Tibial nerve (tissue), 4 donors: ENCODE results near the gene EEF1B2. TPM values are rescaled to one million over a fixed set of nuclear protein-coding genes. Genes with fewer than 3 reads are reported as not detected.

Experiments
- DNase-seq, 2 donors: peaks; one replicate each; pipeline ENCODE4 v3.0.0-alpha.2; 2019; ENCODE audit warnings: low spot score in 2 of 2
- H3K27ac ChIP-seq, 4 donors: fragments of 200-600 bp; sonication (generic) in 3 of 4; one replicate each; pipeline ENCODE4 v1.5.1; 2017 to 2019; ENCODE audit warnings: mild to moderate bottlenecking in 1 of 4
- H3K27me3 ChIP-seq, 2 donors: fragments of 200-600 bp; sonication (generic) in 1 of 2; one replicate each; pipeline versions ENCODE4 v1.5.1 to v1.6.0; 2017 to 2019
- H3K36me3 ChIP-seq, 3 donors: fragments of 200-600 bp; sonication (generic); one replicate each; pipeline ENCODE4 v1.5.1; 2018 to 2019
- H3K4me1 ChIP-seq, 4 donors: fragments of 200-600 bp; sonication (generic) in 3 of 4; one replicate each; pipeline ENCODE4 v1.5.1; 2017 to 2019
- H3K4me3 ChIP-seq, 4 donors: fragments of 200-600 bp; sonication (generic) in 3 of 4; one replicate each; pipeline ENCODE4 v1.5.1; 2017 to 2019; ENCODE audit warnings: mild to moderate bottlenecking in 1 of 4, moderate library complexity in 1 of 4
- H3K9me3 ChIP-seq, 4 donors: fragments of 200-600 bp; sonication (generic) in 3 of 4; one replicate each; pipeline ENCODE4 v1.5.1; 2017 to 2019
- EP300 ChIP-seq, 2 donors: sonication (generic); formaldehyde crosslinking; IDR thresholded peaks; one replicate each; pipeline ENCODE4 v1.6.1; 2017; ENCODE audit warnings: antibody characterized with exemption in 2 of 2, mild to moderate bottlenecking in 1 of 2
- POLR2A ChIP-seq, 2 donors: fragments of 450-650 bp; IDR thresholded peaks; one replicate each; pipeline ENCODE4 v1.6.1; 2017; ENCODE audit warnings: antibody characterized with exemption in 2 of 2, mild to moderate bottlenecking in 2 of 2, moderate library complexity in 2 of 2
- WGBS, 2 donors: methylation state at CpG; one replicate each; pipeline ENCODE4 v1.1.5; 2018; 5-methylcytosine and 5-hydroxymethylcytosine counted together
- total RNA-seq, 4 donors: library from RNA; depleted of rRNA; stranded (reverse); fragments of >200 nt; gene quantifications; one replicate each; pipeline ENCODE4 v1.1.0, GENCODE V29; 2016
- TF ChIP-seq, protein P1 (sequence below), 5 experiments: fragments of 200-600 bp in 3 of 5; fragments of 450-650 bp in 2 of 5; sonication (generic) in 3 of 5; IDR thresholded peaks; one replicate each; pipeline ENCODE4 v1.5.1; 2016 to 2019; ENCODE audit warnings: antibody characterized with exemption in 5 of 5, mild to moderate bottlenecking in 3 of 5, moderate library complexity in 2 of 5

EEF1B2 gene
- total RNA-seq, result 100 to 1,000 TPM; 200 to 300 (median 258) TPM

DNA sequence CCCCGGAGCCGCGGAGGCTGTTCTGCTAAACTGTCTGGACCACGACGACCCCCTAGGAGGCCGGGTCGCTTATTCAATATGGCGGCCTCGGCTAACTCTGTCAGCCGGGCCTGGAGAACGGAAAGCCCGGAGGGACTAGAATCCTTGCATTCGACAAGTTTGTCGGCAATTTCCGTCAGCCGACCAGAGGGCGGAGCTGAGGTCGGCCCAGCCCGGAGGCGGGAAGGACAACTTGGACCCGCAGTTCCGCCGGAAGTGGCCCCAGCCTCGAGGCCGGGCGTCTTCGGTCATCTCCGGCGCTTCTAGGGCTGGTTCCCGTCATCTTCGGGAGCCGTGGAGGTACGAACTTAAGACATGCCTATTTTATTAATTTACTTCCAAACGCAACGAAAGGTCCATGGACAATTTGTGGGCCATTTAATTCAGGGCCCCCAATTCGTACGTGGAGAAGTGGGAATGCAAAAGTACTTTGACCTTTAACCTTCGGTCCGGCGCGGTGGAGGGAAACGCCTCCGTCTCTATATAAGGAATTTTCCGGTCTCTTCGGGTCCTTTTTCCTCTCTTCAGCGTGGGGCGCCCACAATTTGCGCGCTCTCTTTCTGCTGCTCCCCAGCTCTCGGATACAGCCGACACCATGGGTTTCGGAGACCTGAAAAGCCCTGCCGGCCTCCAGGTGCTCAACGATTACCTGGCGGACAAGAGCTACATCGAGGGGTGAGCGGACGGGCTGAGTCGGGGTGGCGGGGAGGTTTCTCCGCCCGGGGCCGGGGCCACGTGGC lies at the start of gene EEF1B2, which contains the start of gene NDUFS1:
EEF1B2 (plus strand) TSS at position 550 of the 779 bp plus-strand sequence; CDS start at position 635, 85 bp downstream.
NDUFS1 (minus strand) TSS at position 99 of the 779 bp plus-strand sequence. CDS start 5,766 bp downstream, outside the sequence.
- Histone ChIP-seq H3K36me3 (peaks cover 0 to 30% (median 15%) of the 10 kb centered on the region in 3 donors), H3K27me3 (no peaks in the 10 kb centered on the region), H3K4me1 (peaks cover 0 to 60% (median 24%) of the 10 kb centered on the region in 4 donors), H3K9me3 (no peaks in the 10 kb centered on the region), H3K4me3 (peak within 1 kb of the TSS; percentile 74 to 96 (median 85)), H3K27ac (peak within 1 kb of the TSS; percentile 75 to 96 (median 90))
- TF ChIP-seq POLR2A (IDR thresholded peaks at IDR 0.05), result peak; percentile 37 to 57
- TF ChIP-seq, protein P1, sequence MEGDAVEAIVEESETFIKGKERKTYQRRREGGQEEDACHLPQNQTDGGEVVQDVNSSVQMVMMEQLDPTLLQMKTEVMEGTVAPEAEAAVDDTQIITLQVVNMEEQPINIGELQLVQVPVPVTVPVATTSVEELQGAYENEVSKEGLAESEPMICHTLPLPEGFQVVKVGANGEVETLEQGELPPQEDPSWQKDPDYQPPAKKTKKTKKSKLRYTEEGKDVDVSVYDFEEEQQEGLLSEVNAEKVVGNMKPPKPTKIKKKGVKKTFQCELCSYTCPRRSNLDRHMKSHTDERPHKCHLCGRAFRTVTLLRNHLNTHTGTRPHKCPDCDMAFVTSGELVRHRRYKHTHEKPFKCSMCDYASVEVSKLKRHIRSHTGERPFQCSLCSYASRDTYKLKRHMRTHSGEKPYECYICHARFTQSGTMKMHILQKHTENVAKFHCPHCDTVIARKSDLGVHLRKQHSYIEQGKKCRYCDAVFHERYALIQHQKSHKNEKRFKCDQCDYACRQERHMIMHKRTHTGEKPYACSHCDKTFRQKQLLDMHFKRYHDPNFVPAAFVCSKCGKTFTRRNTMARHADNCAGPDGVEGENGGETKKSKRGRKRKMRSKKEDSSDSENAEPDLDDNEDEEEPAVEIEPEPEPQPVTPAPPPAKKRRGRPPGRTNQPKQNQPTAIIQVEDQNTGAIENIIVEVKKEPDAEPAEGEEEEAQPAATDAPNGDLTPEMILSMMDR (IDR thresholded peaks at IDR 0.05), result peak in 1 of 5 experiments; percentile 16
- TF ChIP-seq EP300 (IDR thresholded peaks at IDR 0.05), result peak; percentile 93 to 96
- 1% methylated on average over 51 to 57 of the region's 64 CpGs for WGBS, 2 donors
- peak; percentile 89 to 91 for DNase-seq

- no peaks in the 10 kb centered on the region for H3K27me3 ChIP-seq
Observed at GRCh38 chr2:206112108-206112507, 47.6 kb upstream of the EEF1B2 start.

GRCh38 chr2:206112846-206113547 lies 46.7 kb upstream of the EEF1B2 start:
- peaks cover 0 to 68% (median 0%) of the 10 kb centered on the region in 3 donors for H3K36me3 ChIP-seq
- no peak overlapping the region for H3K4me3 ChIP-seq
- TF ChIP-seq POLR2A (IDR thresholded peaks at IDR 0.05) (no peak), EP300 (IDR thresholded peaks at IDR 0.05) (no peak)
- TF ChIP-seq, protein P1 (IDR thresholded peaks at IDR 0.05), result no peak
- WGBS, 2 donors, result 91 to 92% methylated on average over 7 of the region's 7 CpGs
- H3K9me3 ChIP-seq, result peaks cover 0 to 14% (median 0%) of the 10 kb centered on the region in 4 donors
- H3K27me3 ChIP-seq, result no peaks in the 10 kb centered on the region
- H3K4me1 ChIP-seq, result no peaks in the 10 kb centered on the region
- no peak for DNase-seq
- no peak overlapping the region for H3K27ac ChIP-seq

More at GRCh38 chr2:206112108-206112507, 47.6 kb upstream of the EEF1B2 start:
- Histone ChIP-seq H3K9me3 (peaks cover 0 to 14% (median 0%) of the 10 kb centered on the region in 4 donors), H3K4me1 (no peaks in the 10 kb centered on the region), H3K27ac (no peak overlapping the region), H3K36me3 (peaks cover 0 to 59% (median 0%) of the 10 kb centered on the region in 3 donors), H3K4me3 (no peak overlapping the region)
- DNase-seq, result no peak
- WGBS, 2 donors, result 90 to 92% methylated on average over 3 of the region's 3 CpGs
- TF ChIP-seq, protein P1 (IDR thresholded peaks at IDR 0.05), result no peak
- no peak for TF ChIP-seq EP300 (IDR thresholded peaks at IDR 0.05)
- no peak for TF ChIP-seq POLR2A (IDR thresholded peaks at IDR 0.05)

- WGBS, 2 donors, result 95 to 97% methylated on average over 3 of the region's 3 CpGs
- Histone ChIP-seq H3K9me3 (peaks cover 0 to 14% (median 0%) of the 10 kb centered on the region in 4 donors), H3K4me3 (no peak overlapping the region), H3K27me3 (no peaks in the 10 kb centered on the region), H3K36me3 (peaks cover 0 to 87% (median 0%) of the 10 kb centered on the region in 3 donors), H3K4me1 (no peaks in the 10 kb centered on the region), H3K27ac (no peak overlapping the region)
- no peak for DNase-seq
- TF ChIP-seq EP300 (IDR thresholded peaks at IDR 0.05) (no peak), POLR2A (IDR thresholded peaks at IDR 0.05) (no peak)
- TF ChIP-seq, protein P1 (IDR thresholded peaks at IDR 0.05), result no peak
Observed at GRCh38 chr2:206115026-206115578, 44.6 kb upstream of the EEF1B2 start.
